CD4-positive, alpha-beta T cell treated with Interleukin-4 for 4 hours (primary cell): ENCODE measurements around the gene TMEM63B.

Experiments
- DNase-seq: peaks from one replicate; pipeline ENCODE4 v3.0.0-alpha.2; 2020

The TMEM63B gene

GRCh38 chr6:44145839-44146238 lies 18.5 kb downstream of the TMEM63B start:
- DNase-seq, result no peak

GRCh38 chr6:44146685-44147084 lies 19.3 kb downstream of the TMEM63B start:
- DNase-seq, result no peak

- no peak for DNase-seq
Measured at GRCh38 chr6:44147256-44147655, 19.9 kb downstream of the TMEM63B start.

DNA sequence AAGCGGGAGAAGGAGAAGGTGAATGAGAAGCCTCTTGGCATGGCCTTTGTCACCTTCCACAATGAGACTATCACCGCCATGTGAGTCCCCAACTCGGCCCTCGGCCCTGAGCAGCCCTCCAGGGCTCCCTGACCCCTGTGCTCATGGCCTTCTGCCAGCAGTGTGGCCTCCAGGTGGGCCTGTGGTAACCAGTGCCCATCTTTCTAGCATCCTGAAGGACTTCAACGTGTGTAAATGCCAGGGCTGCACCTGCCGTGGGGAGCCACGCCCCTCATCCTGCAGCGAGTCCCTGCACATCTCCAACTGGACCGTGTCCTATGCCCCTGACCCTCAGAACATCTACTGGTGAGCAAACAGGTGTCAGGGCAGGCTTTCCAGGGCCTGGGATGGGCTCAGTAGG lies 21.0 kb downstream of the TMEM63B start:
- no peak for DNase-seq

DNA sequence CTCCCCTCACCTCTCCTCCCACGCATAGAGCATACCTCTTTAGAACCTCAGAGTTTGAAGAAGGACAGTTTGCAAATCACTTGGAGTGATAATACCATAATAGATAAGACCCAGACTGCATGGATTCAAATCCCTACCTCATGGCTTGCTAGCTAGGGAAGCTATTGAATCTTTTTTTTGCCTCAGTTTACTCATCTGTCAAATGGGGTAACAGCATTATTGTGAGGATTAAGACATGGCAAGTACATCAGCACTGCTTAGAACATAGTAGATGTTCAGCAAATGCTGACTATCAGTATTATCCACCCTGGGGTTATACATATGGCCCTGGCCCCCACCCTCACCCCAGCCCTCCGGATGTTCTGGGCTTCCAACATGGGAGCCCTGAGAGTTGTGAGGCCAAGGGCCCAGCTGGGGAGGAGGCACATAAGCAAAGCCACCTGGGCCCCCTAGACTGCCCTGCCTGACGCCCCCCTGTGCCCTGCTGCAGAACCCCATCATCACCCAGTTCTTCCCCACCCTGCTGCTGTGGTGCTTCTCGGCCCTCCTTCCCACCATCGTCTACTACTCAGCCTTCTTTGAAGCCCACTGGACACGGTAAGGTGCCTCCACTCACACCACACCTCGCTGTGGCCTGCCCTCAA lies 22.1 kb downstream of the TMEM63B start:
- no peak for DNase-seq

GRCh38 chr6:44150317-44150917 lies 23.1 kb downstream of the TMEM63B start:
- no peak for DNase-seq

DNA sequence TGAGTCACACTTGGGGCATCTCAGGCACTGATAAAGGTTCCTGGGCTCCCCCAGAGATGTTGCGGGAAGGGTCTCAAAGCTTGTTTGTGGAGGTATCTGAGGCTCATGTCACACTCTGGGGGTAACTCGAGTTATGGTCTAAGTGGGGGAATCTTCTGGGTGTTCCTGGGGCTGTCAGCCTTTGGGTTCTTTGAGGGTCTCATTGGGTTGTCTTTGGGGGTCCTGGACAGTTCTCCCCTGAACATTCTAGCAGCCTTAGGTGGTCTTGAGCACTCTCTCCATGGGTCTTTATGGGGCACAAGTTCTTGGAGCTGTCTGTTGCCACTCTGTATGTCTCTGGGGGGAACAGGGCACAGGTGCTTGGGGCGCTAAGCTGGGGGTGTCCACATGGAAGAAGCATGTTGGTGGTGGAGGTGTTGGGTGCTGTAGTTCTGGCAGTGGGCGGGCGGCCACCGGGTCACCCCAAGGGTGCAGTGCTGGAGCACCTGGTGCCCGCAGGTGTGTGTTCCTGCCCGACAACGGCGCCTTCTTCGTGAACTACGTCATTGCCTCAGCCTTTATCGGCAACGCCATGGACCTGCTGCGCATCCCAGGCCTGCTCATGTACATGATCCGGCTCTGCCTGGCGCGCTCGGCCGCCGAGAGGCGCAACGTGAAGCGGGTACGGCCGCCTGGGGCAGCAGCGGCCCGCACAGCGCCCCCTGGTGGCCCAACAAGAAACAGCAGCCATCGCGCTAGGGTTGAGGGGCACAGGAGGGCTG lies 24.2 kb downstream of the TMEM63B start:
- DNase-seq, result peak; percentile 67

GRCh38 chr6:44152109-44152461 lies 24.7 kb downstream of the TMEM63B start:
- DNase-seq, result no peak

DNA sequence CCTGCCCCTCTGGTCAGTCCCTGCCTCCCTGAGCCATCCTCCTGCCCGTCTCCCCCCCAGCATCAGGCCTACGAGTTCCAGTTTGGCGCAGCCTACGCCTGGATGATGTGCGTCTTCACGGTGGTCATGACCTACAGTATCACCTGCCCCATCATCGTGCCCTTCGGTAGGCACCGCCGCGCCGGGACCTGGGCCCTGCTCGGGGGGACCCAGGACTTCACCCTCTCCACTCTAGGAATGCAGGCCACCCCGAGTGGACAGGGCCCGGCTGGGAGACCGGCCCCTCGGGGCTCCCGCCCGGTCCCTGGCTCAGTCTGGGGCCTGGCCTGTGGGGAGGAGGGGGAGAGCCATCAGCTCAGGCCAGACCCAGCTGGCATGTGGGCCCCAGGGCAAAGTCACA lies 25.2 kb downstream of the TMEM63B start:
- DNase-seq, result no peak

- no peak for DNase-seq
Measured at GRCh38 chr6:44154067-44154466, 26.7 kb downstream of the TMEM63B start.

DNA sequence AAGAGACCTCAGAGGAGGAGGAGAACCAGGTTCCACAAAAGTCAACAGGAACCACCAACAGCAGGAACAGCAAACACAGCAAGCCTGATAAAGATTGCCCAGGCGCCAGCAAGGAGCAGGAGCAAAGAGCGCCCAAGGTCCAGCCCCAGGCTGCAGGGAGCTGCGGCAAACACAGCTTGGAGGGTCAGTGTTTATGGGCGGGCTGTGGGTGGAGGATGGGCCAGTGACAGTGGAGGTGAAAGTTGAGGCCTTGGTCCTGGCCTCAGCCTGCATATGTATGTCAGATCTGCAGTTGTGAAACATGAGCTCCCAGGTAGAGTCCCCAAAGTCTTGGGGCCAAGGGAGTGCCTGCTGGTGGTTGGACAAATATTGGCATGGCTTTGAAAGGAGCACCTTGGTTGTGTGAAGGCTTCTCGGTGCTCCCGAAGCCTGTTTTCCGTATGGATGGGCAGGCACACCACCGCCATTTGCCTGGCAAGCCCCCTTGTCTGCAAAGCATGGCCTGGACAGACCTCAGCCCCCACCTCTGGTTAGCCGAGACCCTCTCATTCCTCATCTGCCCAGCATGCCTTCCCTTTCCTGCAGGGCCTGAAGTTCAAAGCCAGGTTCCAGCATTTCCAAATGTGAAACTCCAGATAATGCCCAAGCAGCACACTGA lies 29.3 kb downstream of the TMEM63B start:
- DNase-seq, result no peak

DNA sequence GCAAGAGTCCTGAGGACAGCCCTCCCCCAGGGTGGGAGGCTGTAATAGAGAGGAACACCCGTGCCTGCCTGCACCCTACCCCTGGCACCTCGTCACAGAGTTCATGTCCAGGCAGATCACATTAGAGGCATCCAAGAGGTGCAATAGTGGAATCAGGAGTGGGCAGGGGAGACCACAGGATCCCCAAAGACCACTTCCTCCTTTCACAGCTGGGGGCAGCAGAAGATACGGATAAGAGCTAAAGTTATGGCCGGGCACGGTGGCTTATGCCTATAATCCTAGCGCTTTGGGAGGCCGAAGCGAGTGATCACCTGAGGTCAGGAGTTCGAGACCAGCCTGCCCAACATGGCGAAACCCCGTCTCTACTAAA lies 29.8 kb downstream of the TMEM63B start:
- DNase-seq, result no peak

GRCh38 chr6:44158770-44159228 lies 31.4 kb downstream of the TMEM63B start, which contains the start of gene CAPN11:
CAPN11 (plus strand) TSS chr6:44158820; CDS start chr6:44158849, 29 bp downstream.
- DNase-seq, result no peak

DNA sequence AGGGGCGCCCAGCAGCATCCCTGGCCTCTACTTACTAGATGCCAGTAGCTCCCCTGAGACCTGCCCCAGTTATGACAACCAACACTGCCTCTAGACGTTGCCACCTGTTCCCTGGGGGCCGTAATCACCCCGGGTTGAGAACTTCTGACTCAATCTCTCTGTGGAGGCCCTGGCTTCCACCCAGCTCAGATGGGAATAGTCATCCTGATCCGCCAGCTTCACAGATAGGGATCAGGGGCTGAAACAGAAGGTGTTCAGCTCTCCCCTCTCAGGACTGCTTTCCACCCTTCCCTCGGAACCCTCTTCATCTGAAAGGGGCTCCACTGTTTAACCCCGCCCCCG lies 34.6 kb downstream of the TMEM63B start:
- DNase-seq, result no peak

GRCh38 chr6:44162876-44163625 lies 35.7 kb downstream of the TMEM63B start:
- DNase-seq, result no peak

GRCh38 chr6:44166116-44166515 lies 38.8 kb downstream of the TMEM63B start:
- DNase-seq, result no peak

DNA sequence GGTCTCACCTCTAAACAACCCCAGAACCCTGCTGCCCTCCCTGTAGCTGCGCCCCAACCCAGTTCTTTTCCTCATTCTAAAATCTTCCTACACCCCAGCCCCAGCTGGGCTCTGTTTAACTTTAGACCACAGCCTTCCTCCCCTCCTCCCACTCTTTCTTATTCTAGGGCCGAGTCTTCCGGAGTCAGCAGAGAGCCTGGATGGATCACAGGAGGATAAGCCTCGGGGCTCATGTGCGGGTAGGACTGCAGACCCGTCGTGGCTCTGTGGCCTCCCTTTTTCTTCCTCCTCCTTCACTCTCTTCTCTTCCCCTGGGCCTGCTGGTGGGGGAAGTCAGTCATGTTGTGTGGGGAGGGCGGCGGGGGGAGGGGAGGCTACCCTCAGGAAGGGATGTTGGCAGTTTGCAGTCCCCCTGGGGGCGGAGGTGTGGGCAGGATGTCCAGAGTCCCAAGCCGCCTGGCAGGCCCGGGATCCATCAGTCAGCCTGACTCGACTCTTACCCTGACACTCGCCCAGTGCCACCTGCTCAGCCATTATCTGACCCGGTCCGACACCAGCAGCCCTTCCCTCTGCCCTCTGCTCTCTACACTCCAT lies 39.3 kb downstream of the TMEM63B start:
- no peak for DNase-seq

- no peak for DNase-seq
Measured at GRCh38 chr6:44167567-44167966, 40.2 kb downstream of the TMEM63B start.

DNA sequence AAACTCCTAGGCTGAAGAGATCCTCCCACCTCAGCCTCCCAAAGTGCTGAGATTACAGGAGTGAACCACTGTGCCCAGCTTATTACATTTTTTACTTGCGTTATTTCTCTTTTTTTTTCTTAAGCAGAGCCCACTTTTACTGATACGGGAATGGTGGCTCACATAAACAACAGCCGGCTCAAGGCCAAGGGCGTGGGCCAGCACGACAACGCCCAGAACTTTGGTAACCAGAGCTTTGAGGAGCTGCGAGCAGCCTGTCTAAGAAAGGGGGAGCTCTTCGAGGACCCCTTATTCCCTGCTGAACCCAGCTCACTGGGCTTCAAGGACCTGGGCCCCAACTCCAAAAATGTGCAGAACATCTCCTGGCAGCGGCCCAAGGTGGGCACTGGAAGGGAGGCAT lies 41.8 kb downstream of the TMEM63B start:
- DNase-seq, result no peak

GRCh38 chr6:44169886-44170570 lies 42.7 kb downstream of the TMEM63B start:
- no peak for DNase-seq

DNA sequence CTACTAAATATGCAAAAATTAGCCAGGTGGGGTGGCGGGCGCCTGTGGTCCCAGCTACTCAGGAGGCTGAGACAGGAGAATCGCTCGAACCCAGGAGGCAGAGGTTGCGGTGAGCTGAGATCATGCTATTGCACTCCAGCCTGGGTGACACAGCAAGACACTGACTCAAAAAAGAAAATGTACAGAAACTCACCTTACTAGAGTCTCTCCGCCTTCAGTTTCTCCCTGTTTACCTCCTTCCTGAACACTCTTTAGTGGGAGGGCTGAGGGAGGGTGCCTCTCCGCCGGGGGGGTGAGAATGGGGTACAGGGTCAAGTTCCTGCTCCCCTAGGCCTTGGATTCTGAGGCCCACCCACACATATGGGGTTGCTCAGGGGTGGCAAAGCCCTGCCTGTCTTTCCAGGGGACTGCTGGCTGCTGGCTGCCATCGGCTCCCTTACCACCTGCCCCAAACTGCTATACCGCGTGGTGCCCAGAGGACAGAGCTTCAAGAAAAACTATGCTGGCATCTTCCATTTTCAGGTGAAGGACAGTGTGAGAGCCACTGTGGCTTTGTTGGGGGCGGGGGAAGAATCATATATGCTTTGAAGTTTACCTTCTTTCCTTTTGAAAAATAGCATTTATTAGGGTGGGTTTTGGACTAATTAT lies 44.7 kb downstream of the TMEM63B start:
- DNase-seq, result no peak
